IPS-18c (cell line): ENCODE results near the gene HPSE2.

Source experiments
- H3K4me3 ChIP-seq: 2 replicates; pipeline ENCODE4 v1.7.0; 2013; ENCODE audit warnings: low read depth, mild to moderate bottlenecking, low read length, moderate library complexity; ENCODE audit not compliant: insufficient read depth
- H3K9me3 ChIP-seq: one replicate; pipeline ENCODE4 v1.6.1; 2013; ENCODE audit warnings: mild to moderate bottlenecking, low read length, moderate library complexity; ENCODE audit not compliant: control insufficient read depth, insufficient read depth

HPSE2 gene

GRCh38 chr10:98696516-98696915, 539.1 kb downstream of the HPSE2 start:
- Histone ChIP-seq H3K4me3 (no peak overlapping the region), H3K9me3 (no peaks in the 10 kb centered on the region)

- Histone ChIP-seq H3K4me3 (no peak overlapping the region), H3K9me3 (no peaks in the 10 kb centered on the region)
These were observed 540.8 kb downstream of the HPSE2 start for GRCh38 chr10:98694883-98695282.

GRCh38 chr10:98694014-98694413, 541.6 kb downstream of the HPSE2 start:
- Histone ChIP-seq H3K4me3 (no peak overlapping the region), H3K9me3 (no peaks in the 10 kb centered on the region)

- Histone ChIP-seq H3K4me3 (no peak overlapping the region), H3K9me3 (no peaks in the 10 kb centered on the region)
These were observed 548.0 kb downstream of the HPSE2 start for GRCh38 chr10:98687685-98688084.

- no peaks in the 10 kb centered on the region for H3K9me3 ChIP-seq
- H3K4me3 ChIP-seq, result no peak overlapping the region
These were observed 551.4 kb downstream of the HPSE2 start for GRCh38 chr10:98684019-98684899.

- H3K9me3 ChIP-seq, result no peaks in the 10 kb centered on the region
- H3K4me3 ChIP-seq, result no peak overlapping the region
These were observed 558.8 kb downstream of the HPSE2 start for GRCh38 chr10:98676895-98677294.

GRCh38 chr10:98675902-98676301, 559.8 kb downstream of the HPSE2 start:
- Histone ChIP-seq H3K4me3 (no peak overlapping the region), H3K9me3 (no peaks in the 10 kb centered on the region)

GRCh38 chr10:98673171-98673782, 562.4 kb downstream of the HPSE2 start:
- H3K9me3 ChIP-seq, result no peaks in the 10 kb centered on the region
- no peak overlapping the region for H3K4me3 ChIP-seq

- no peaks in the 10 kb centered on the region for H3K9me3 ChIP-seq
- no peak overlapping the region for H3K4me3 ChIP-seq
These were observed 568.6 kb downstream of the HPSE2 start for GRCh38 chr10:98667081-98667480.

- Histone ChIP-seq H3K9me3 (no peaks in the 10 kb centered on the region), H3K4me3 (no peak overlapping the region)
These were observed 569.4 kb downstream of the HPSE2 start for GRCh38 chr10:98666276-98666675.

- H3K9me3 ChIP-seq, result no peaks in the 10 kb centered on the region
- no peak overlapping the region for H3K4me3 ChIP-seq
These were observed 571.2 kb downstream of the HPSE2 start for GRCh38 chr10:98664329-98665042.

- Histone ChIP-seq H3K9me3 (no peaks in the 10 kb centered on the region), H3K4me3 (no peak overlapping the region)
These were observed 575.7 kb downstream of the HPSE2 start for GRCh38 chr10:98659951-98660350.

GRCh38 chr10:98655492-98655891, 580.2 kb downstream of the HPSE2 start:
- no peaks in the 10 kb centered on the region for H3K9me3 ChIP-seq
- H3K4me3 ChIP-seq, result no peak overlapping the region

GRCh38 chr10:98649170-98649569, 586.5 kb downstream of the HPSE2 start:
- no peak overlapping the region for H3K4me3 ChIP-seq
- H3K9me3 ChIP-seq, result no peaks in the 10 kb centered on the region

- H3K4me3 ChIP-seq, result no peak overlapping the region
- no peaks in the 10 kb centered on the region for H3K9me3 ChIP-seq
These were observed 588.4 kb downstream of the HPSE2 start for GRCh38 chr10:98646998-98647917.

GRCh38 chr10:98644466-98644865, 591.2 kb downstream of the HPSE2 start:
- no peak overlapping the region for H3K4me3 ChIP-seq
- no peaks in the 10 kb centered on the region for H3K9me3 ChIP-seq

GRCh38 chr10:98642281-98642680, 593.4 kb downstream of the HPSE2 start:
- Histone ChIP-seq H3K9me3 (no peaks in the 10 kb centered on the region), H3K4me3 (no peak overlapping the region)
